Measurements from ENCODE around the gene KIF1B.
"Not testable (repeated sequence)": the region's sequence is repeated elsewhere in the genome, so short reads cannot be mapped to it uniquely, and the experiment has no call there.

The KIF1B gene

DNA sequence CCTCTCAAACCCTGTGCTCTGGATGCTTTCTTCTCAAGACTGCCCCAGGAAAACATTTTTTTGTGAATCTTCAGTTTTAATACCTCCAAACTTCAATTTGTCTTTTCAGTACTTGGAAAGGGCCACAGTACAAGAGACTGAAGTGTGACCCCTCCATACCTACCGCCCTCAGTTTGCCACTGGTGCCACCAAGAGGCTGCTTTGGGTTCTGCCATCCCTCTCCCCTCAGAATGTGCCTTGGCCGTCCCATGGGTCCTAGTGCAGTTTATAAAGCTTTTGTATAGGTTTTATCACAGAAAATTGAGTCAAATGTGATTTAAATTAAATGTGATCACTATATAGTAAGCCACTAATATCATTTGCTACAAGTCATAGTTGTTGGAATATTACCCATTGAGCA, 127.7 kb downstream of the KIF1B start:
- no peak for DNase-seq (ENCODE audit: low read depth)

- DNase-seq (ENCODE audit: low read depth): no peak
Observed at GRCh38 chr1:10338611-10339010, 128.2 kb downstream of the KIF1B start.

DNA sequence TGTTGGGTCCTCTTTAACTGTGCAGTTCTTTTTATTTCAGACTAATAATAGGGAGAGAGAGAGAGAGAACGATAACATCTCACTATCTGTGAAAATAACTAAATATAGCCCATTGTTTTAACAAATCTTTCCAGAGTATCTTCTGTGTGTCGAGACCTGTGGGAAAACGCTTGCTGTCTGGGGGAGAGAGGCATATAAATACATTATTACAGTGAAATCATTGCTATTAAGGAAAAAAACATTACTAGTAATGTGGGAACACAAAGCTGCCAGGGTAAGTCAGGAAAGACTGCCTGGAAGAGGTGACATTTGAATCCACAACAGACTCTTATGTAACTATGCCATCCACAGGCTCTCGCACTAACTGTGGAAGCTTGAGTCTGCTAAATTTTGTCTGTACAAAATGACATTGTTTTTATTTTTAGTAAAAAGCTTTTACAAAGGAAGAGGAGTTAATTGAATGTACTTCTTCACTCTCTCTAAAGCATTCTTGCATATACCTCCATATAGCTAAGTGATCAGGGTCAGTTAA, 128.7 kb downstream of the KIF1B start:
- no peak for DNase-seq (ENCODE audit: low read depth)

- DNase-seq (ENCODE audit: low read depth): no peak
Observed at GRCh38 chr1:10339815-10340214, 129.4 kb downstream of the KIF1B start.

- no peak for DNase-seq (ENCODE audit: low read depth)
Observed at GRCh38 chr1:10340930-10341590, 130.7 kb downstream of the KIF1B start.

GRCh38 chr1:10347109-10347508, 136.7 kb downstream of the KIF1B start:
- no peak for DNase-seq (ENCODE audit: low read depth)

DNA sequence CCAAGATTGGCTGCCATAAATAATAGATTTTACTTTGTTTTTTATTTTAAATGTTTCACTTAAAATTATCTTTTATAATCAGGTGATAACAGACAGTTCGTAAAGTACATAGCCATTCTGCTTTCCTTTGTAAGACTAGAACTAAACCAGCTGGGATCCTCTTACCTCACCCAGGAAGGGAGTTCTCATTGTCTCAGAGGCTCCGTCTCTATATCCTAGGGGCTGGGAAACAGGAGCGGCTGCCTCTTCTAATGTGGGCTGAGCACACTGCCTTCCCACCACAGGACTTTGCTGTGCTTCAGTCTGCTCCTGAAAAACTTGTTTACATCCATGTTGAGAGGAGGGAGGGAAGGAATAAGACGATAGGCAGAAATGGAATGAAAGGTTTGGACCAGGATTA, 142.9 kb downstream of the KIF1B start:
- DNase-seq (ENCODE audit: low read depth): no peak

DNA sequence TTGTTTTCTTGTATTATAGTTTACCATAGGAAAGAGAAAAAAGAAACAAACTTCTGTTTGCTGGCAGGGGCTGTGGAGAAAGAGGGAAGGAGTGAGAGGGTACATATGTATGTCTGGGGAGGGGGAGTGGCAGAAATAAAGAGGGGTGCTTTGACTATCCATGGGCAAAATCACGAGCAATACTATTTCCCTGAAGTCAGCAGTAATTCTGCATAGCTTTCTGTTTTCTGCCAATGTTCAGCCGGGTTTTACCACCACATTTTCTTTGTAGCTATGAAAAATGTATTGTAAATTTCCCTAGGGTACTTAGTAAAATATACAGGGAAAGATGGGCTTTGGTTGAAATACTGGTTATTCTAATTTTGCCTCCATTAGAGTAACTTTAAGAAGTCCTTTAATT, 143.3 kb downstream of the KIF1B start:
- DNase-seq (ENCODE audit: low read depth): no peak

DNA sequence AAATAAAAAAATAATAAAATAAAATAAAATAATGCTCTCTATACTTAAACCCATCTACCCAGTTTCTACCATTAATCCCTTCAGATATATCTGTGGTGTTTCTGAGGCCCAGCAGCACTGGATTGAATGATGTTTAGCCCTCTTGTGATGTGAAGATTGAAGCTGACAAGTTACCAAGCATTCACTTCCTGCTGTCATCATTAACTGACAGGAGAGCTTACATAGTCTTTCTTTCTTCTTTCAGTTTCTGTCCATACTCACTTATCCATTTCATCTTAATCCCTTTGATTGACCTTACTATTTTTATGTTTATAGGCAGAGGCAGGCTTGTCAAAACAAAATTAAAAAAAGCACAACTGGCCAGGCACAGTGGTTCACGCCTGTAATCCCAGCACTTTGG, 149.7 kb downstream of the KIF1B start:
- no peak for DNase-seq (ENCODE audit: low read depth)

DNA sequence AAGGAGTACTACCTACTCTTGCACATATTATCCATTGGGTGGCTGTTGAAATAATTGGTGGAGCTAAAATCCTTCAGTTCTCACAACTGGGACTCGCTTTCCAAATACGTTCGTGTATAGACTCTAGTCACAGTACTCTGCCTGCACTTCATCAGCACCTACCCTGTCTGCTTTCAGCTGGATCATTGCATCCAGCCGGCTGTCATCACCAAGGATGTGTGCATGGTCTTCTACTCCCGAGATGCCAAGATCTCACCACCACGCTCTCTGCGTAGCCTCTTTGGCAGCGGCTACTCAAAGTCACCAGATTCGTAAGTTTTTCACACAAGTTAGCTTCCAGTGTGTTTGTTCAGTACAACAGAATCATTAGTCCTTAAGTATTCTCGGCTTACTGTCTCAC, 151.1 kb downstream of the KIF1B start:
- no peak for DNase-seq (ENCODE audit: low read depth)

DNA sequence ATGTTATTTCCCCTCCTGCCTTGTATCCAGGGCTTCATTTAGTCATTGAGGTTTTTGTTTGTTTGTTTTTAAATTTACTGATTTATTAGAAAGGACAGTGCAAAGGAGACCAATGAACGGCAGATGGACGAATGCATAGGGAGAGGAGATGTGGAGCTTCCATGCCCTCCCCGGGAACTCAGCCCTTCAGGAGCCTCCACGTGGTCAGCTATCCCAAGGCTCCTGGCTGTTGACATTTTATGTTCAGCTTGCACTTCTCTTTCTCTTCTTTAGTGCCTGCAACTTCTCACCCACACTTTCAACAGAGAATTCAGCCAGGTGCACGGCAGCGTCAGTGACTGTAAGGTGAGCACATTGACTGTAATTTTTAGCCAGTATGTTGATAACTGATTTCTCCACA, 157.8 kb downstream of the KIF1B start:
- no peak for DNase-seq (ENCODE audit: low read depth)

- DNase-seq (ENCODE audit: low read depth): no peak
Observed at GRCh38 chr1:10374442-10374860, 164.1 kb downstream of the KIF1B start.

- DNase-seq (ENCODE audit: low read depth): not testable (repeated sequence)
Observed at GRCh38 chr1:10377365-10378029, 167.1 kb downstream of the KIF1B start.

GRCh38 chr1:10378081-10378841, 167.9 kb downstream of the KIF1B start:
- no peak for DNase-seq (ENCODE audit: low read depth)

DNA sequence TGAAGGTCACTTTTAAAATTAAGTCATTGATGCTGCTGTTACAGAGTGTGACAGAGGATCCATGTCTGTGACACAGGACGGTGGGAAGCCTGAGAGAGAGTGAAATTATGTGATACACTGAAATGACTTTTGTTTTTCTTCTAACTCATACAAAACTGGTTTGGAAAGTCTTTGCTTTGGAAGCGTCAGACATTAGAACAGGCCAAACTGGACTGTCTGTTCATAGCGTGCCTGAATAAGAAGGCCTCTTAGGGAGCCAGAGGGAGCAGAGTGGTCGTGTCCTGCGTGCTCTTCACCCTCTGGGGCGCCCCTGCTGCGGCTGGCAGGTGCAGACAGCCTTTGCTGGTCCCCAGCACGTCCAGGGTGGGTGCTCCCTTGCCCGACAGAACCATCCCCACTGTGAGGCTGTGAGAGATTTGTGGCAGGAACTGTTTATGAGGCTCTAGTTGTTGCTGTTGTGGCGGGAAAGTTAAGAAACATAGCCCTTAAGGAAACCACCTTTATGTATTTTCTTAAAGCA, 168.8 kb downstream of the KIF1B start:
- no peak for DNase-seq (ENCODE audit: low read depth)

DNA sequence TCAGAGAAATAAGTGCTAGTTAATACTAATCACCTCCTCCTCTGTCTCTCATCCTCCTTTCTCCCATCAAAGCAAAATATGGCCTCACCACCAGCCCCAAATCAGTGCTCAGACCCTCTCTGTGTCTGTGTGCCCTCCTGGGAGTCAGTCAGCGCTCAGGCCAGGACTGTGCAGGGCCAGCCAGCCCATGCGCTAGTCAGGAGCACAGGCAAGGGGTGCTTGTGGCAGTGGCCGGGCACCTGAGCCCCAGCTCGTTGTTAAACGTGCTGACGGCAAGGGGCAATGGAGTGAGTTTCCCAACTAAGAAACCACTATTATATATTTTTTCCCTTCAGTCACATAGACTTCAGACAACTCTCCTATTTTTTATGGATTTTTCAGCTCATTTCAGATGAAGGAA, 169.3 kb downstream of the KIF1B start:
- no peak for DNase-seq (ENCODE audit: low read depth)

DNA sequence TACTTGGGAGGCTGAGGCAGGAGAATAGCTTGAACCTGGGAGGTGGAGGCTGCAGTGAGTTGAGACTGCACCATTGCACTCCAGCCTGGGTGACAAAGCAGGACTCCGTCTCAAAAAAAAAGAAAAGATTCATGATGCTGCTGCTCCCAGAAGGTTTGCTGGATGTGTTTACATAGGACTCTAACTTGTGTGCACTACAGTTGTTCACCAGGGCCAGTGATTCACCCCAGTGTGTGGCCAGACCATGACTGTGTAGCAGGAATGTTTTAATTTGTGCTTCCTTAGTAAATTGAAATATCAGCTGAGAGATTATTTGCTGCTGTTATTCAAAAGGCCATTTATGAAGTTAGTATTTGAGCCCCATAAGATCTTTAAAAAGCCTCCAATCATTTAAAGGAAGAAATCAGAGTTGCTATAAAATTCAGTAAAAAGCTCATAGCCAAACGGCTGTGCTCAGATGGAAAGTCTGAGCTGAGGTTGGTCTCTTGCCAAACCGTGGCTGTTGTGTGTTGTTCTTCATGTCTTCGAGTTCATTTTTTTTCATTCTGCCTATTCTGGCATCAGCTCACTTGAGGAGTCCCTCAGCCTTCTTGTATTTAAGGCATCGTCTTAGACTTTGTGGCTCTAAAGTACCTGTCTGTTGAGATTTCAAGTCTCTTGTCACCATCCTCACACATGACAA, 170.4 kb downstream of the KIF1B start:
- no peak for DNase-seq (ENCODE audit: low read depth)

DNA sequence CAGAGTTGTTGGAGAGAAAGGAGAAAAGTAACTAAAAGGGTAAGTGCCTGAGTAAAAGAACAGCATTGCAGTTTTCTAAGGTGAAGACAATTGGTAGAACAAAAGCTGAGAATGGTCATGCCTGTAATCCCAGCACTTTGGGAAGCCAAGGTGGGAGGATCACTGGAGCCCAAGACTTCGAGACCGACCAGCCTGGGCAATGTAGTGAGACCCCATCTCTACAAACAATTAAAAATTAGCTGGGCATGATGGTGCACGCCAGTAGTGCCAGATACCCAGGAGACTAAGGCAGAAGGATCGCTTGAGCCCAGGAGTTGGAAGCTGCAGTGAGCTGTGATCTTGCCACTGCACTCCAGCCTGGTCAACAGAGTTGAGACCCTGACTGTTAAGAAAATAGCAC, 173.3 kb downstream of the KIF1B start:
- no peak for DNase-seq (ENCODE audit: low read depth)

- no peak for DNase-seq (ENCODE audit: low read depth)
Observed at GRCh38 chr1:10384219-10384618, 173.8 kb downstream of the KIF1B start.

GRCh38 chr1:10386761-10387676, 176.6 kb downstream of the KIF1B start:
- DNase-seq (ENCODE audit: low read depth): no peak
